MM.1S (cell line): ENCODE measurements around the gene MS4A13.

Source experiments
- DNase-seq: peaks from one replicate; pipeline ENCODE4 v3.0.0-alpha.2; 2015
- H2AFZ ChIP-seq: fragments of 300-600 bp; sonication (generic); 2 replicates; pipeline ENCODE4 v1.6.0; 2016; ENCODE audit warnings: antibody characterized with exemption, low read length
- H3F3A ChIP-seq: fragments of 300-600 bp; sonication (generic); 2 replicates; pipeline ENCODE4 v1.6.1; 2016; ENCODE audit warnings: mild to moderate bottlenecking, antibody characterized with exemption, low read length, moderate library complexity, mixed read lengths; ENCODE audit not compliant: insufficient read depth
- H3K27ac ChIP-seq: fragments of 300-600 bp; sonication (generic); 2 replicates; pipeline ENCODE4 v1.5.1; 2016; ENCODE audit warnings: mild to moderate bottlenecking, low read length
- H3K27me3 ChIP-seq: fragments of 300-600 bp; sonication (generic); replicated peaks from 2 replicates; pipeline ENCODE4 v1.6.0; 2016; ENCODE audit warnings: low read length; ENCODE audit not compliant: insufficient read depth
- H3K36me3 ChIP-seq: fragments of 300-600 bp; sonication (generic); replicated peaks from 2 replicates; pipeline ENCODE4 v1.6.1; 2016; ENCODE audit warnings: mild to moderate bottlenecking, low read length, mixed read lengths; ENCODE audit not compliant: insufficient read depth
- H3K4me1 ChIP-seq: fragments of 300-600 bp; sonication (generic); 2 replicates; pipeline ENCODE4 v1.6.1; 2016; ENCODE audit warnings: low read length, mixed read lengths
- H3K4me2 ChIP-seq: fragments of 300-600 bp; sonication (generic); 2 replicates; pipeline ENCODE4 v1.6.0; 2016; ENCODE audit warnings: low read depth, low read length
- H3K4me3 ChIP-seq: fragments of 300-600 bp; sonication (generic); 2 replicates; pipeline ENCODE4 v1.5.1; 2016; ENCODE audit warnings: low read length, mixed read lengths
- H3K79me2 ChIP-seq: fragments of 300-600 bp; sonication (generic); 2 replicates; pipeline ENCODE4 v1.6.1; 2016; ENCODE audit warnings: mixed run types, low read length, mixed read lengths
- H3K9ac ChIP-seq: fragments of 300-600 bp; sonication (generic); 2 replicates; pipeline ENCODE4 v1.6.1; 2016; ENCODE audit warnings: low read length, mixed read lengths
- H3K9me2 ChIP-seq: fragments of 300-600 bp; sonication (generic); replicated peaks from 2 replicates; pipeline ENCODE4 v1.6.1; 2016; ENCODE audit warnings: mild to moderate bottlenecking, low read length, mixed read lengths; ENCODE audit not compliant: insufficient read depth
- H3K9me3 ChIP-seq: fragments of 300-600 bp; sonication (generic); replicated peaks from 2 replicates; pipeline ENCODE4 v1.6.1; 2016; ENCODE audit warnings: mild to moderate bottlenecking, low read length, mixed read lengths; ENCODE audit not compliant: insufficient read depth
- H4K20me1 ChIP-seq: fragments of 300-600 bp; sonication (generic); 2 replicates; pipeline ENCODE4 v1.6.1; 2016; ENCODE audit warnings: mild to moderate bottlenecking, low read length, moderate library complexity, mixed read lengths; ENCODE audit not compliant: insufficient read depth
- CTCF ChIP-seq: fragments of 300-600 bp; sonication (generic); IDR thresholded peaks from 2 replicates; pipeline ENCODE4 v1.5.1; 2016; ENCODE audit warnings: antibody characterized with exemption, low read length, mixed read lengths
- EZH2 ChIP-seq: fragments of 300-600 bp; sonication (generic); optimal IDR thresholded peaks from 2 replicates; pipeline ENCODE3; 2017; ENCODE audit warnings: low read depth, mild to moderate bottlenecking, antibody characterized with exemption, low read length, mixed read lengths
- EZH2phosphoT487 ChIP-seq: fragments of 300-600 bp; sonication (generic); IDR thresholded peaks from 2 replicates; pipeline ENCODE4 v1.6.1; 2018; ENCODE audit warnings: antibody characterized with exemption, low read length

Gene MS4A13

GRCh38 chr11:60511393-60511792 lies 3.8 kb upstream of the MS4A13 start:
- TF ChIP-seq EZH2 (no peak), CTCF (no peak), EZH2phosphoT487 (no peak)
- no peaks in the 10 kb centered on the region for H4K20me1 ChIP-seq

GRCh38 chr11:60512651-60513225 lies 2.5 kb upstream of the MS4A13 start:
- Histone ChIP-seq H2AFZ (no peak overlapping the region), H3K9ac (no peak overlapping the region), H3K27me3 (no peaks in the 10 kb centered on the region)

More at GRCh38 chr11:60511393-60511792, 3.8 kb upstream of the MS4A13 start:
- H3K36me3 ChIP-seq = no peaks in the 10 kb centered on the region
- DNase-seq = no peak
- H3F3A ChIP-seq = no peaks in the 10 kb centered on the region
- H3K9ac ChIP-seq = no peak overlapping the region
- H2AFZ ChIP-seq = no peak overlapping the region
- no peak overlapping the region for H3K27ac ChIP-seq
- no peak overlapping the region for H3K4me2 ChIP-seq
- no peaks in the 10 kb centered on the region for H3K79me2 ChIP-seq
- H3K4me1 ChIP-seq = no peaks in the 10 kb centered on the region
- H3K4me3 ChIP-seq = no peak overlapping the region
- H3K9me3 ChIP-seq = no peaks in the 10 kb centered on the region
- no peaks in the 10 kb centered on the region for H3K27me3 ChIP-seq
- no peaks in the 10 kb centered on the region for H3K9me2 ChIP-seq

GRCh38 chr11:60513496-60514460 lies 1.4 kb upstream of the MS4A13 start:
- Histone ChIP-seq H3K79me2 (no peaks in the 10 kb centered on the region), H3K4me1 (no peaks in the 10 kb centered on the region), H3K36me3 (no peaks in the 10 kb centered on the region), H2AFZ (no peak overlapping the region), H4K20me1 (no peaks in the 10 kb centered on the region), H3K9me2 (no peaks in the 10 kb centered on the region), H3K27ac (no peak overlapping the region), H3K9ac (no peak overlapping the region), H3K9me3 (no peaks in the 10 kb centered on the region), H3K4me3 (no peak overlapping the region), H3F3A (no peaks in the 10 kb centered on the region), H3K27me3 (no peaks in the 10 kb centered on the region), H3K4me2 (no peak overlapping the region)
- TF ChIP-seq EZH2phosphoT487 = no peak
- no peak for TF ChIP-seq EZH2
- TF ChIP-seq CTCF = no peak
- DNase-seq = no peak

More at GRCh38 chr11:60512651-60513225, 2.5 kb upstream of the MS4A13 start:
- Histone ChIP-seq H3K36me3 (no peaks in the 10 kb centered on the region), H3K79me2 (no peaks in the 10 kb centered on the region), H4K20me1 (no peaks in the 10 kb centered on the region), H3K9me2 (no peaks in the 10 kb centered on the region), H3F3A (no peaks in the 10 kb centered on the region), H3K4me2 (no peak overlapping the region), H3K9me3 (no peaks in the 10 kb centered on the region), H3K4me1 (no peaks in the 10 kb centered on the region), H3K4me3 (no peak overlapping the region), H3K27ac (no peak overlapping the region)
- TF ChIP-seq CTCF (no peak), EZH2phosphoT487 (no peak), EZH2 (no peak)
- DNase-seq = no peak
